Smooth muscle cell (in vitro differentiated cells): ENCODE data around the gene EXD3. TPM values are rescaled to one million over a fixed set of nuclear protein-coding genes. Genes with fewer than 3 reads are reported as not detected.

ENCODE experiments used
- DNase-seq: peaks from one replicate; lab custom pipeline; 2025; ENCODE audit not compliant: unreplicated experiment; lab: John Stamatoyannopoulos, UW
- H2AFZ ChIP-seq: fragments of 200-600 bp; sonication (generic); 2 replicates; pipeline ENCODE4 v1.6.0; 2016; ENCODE audit warnings: antibody characterized with exemption, low read depth, mild to moderate bottlenecking
- H3F3A ChIP-seq: fragments of 200-600 bp; sonication (generic); 2 replicates; pipeline ENCODE4 v1.6.0; 2017; ENCODE audit warnings: antibody characterized with exemption, low read depth
- H3K27ac ChIP-seq: fragments of 200-600 bp; sonication (generic); 2 replicates; pipeline ENCODE4 v1.5.1; 2016; ENCODE audit warnings: low read depth, mild to moderate bottlenecking
- H3K27me3 ChIP-seq: fragments of 200-600 bp; sonication (generic); 2 replicates; pipeline ENCODE4 v1.6.1; 2016; ENCODE audit warnings: low read depth, mild to moderate bottlenecking
- H3K36me3 ChIP-seq: fragments of 200-600 bp; sonication (generic); 2 replicates; pipeline ENCODE4 v1.5.1; 2016; ENCODE audit warnings: low read depth
- H3K4me1 ChIP-seq: fragments of 200-600 bp; sonication (generic); 2 replicates; pipeline ENCODE4 v1.5.1; 2016; ENCODE audit warnings: low read depth
- H3K4me2 ChIP-seq: fragments of 200-600 bp; sonication (generic); 2 replicates; pipeline ENCODE4 v1.6.0; 2016; ENCODE audit warnings: mild to moderate bottlenecking
- H3K4me3 ChIP-seq: fragments of 200-600 bp; sonication (generic); 2 replicates; pipeline ENCODE4 v1.5.1; 2016; ENCODE audit warnings: mild to moderate bottlenecking
- H3K79me2 ChIP-seq: fragments of 200-600 bp; sonication (generic); 2 replicates; pipeline ENCODE4 v1.6.0; 2016; ENCODE audit warnings: low read depth, mild to moderate bottlenecking
- H3K9ac ChIP-seq: fragments of 200-600 bp; sonication (generic); 2 replicates; pipeline ENCODE4 v1.6.0; 2016; ENCODE audit warnings: low read depth
- H3K9me3 ChIP-seq: fragments of 200-600 bp; sonication (generic); replicated peaks from 2 replicates; pipeline ENCODE4 v1.5.1; 2016; ENCODE audit warnings: low read depth
- H4K20me1 ChIP-seq: fragments of 200-600 bp; sonication (generic); 2 replicates; pipeline ENCODE4 v1.6.0; 2016; ENCODE audit warnings: low read depth
- CTCF ChIP-seq: fragments of 200-600 bp; sonication (generic); IDR thresholded peaks from 2 replicates; pipeline ENCODE4 v1.5.1; 2017; ENCODE audit warnings: borderline replicate concordance, mild to moderate bottlenecking, antibody characterized with exemption; ENCODE audit not compliant: insufficient read depth, poor library complexity, severe bottlenecking
- WGBS: methylation state at CpG from one replicate; pipeline ENCODE4 v1.1.7; 2016; ENCODE audit warnings: low lambda C conversion rate; 5-methylcytosine and 5-hydroxymethylcytosine counted together
- polyA plus RNA-seq: library from polyadenylated mRNA; unstranded; fragments of >200 nt; fragmentation: Nextera tagmentation; extraction: Ambion mirVana; gene quantifications from 2 replicates; pipeline ENCODE4 v1.2.1, GENCODE V29; 2016
- total RNA-seq: library from RNA; depleted of rRNA; stranded (reverse); fragments of >200 nt; gene quantifications from 2 replicates; pipeline ENCODE4 v1.2.3, GENCODE V29; 2014

EXD3 gene
- total and polyA plus RNA-seq, 2 experiments from 2014 or later: 3.1 to 15.7 TPM

- WGBS: 94% methylated on average over 20 of the region's 20 CpGs
- Histone ChIP-seq H3K79me2 (no peaks in the 10 kb centered on the region), H3K4me3 (no peak overlapping the region), H3K27me3 (no peaks in the 10 kb centered on the region), H3K4me1 (no peaks in the 10 kb centered on the region), H3K9me3 (no peaks in the 10 kb centered on the region), H3K4me2 (no peak overlapping the region), H3K27ac (no peak overlapping the region), H3K36me3 (no peaks in the 10 kb centered on the region), H4K20me1 (no peaks in the 10 kb centered on the region), H3F3A (no peaks in the 10 kb centered on the region), H3K9ac (no peak overlapping the region), H2AFZ (no peak overlapping the region)
- DNase-seq: no peak
- no peak for TF ChIP-seq CTCF
Observed at GRCh38 chr9:137432687-137433348, 9.9 kb upstream of the EXD3 start.

DNA sequence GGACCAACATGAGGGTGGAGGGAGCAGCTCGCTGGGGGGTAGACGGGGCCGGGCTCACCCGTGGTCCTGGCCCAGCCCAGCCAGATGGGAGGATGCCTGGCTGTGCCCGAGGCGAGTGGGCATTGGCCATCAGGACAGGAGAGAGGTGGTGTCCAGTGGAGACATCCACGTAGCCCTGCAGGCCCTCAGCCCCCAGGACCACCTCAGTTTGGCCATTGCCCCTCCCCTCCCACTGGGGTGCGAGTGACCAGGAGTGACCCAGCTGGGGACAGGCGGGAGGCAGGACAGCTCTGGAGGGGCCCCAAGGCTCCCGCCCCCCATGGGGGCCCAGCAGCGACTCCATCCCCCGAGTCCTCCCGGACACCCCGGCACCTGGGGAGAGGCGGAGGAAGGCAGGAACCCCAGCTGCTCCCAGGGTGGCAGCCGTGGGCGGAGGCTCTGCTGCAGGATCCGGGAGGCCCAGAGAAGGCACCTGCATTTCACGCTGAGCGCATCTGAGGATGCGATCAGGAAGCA, 8.5 kb upstream of the EXD3 start:
- no peaks in the 10 kb centered on the region for H3K36me3 ChIP-seq
- no peaks in the 10 kb centered on the region for H3K79me2 ChIP-seq
- WGBS: 83% methylated on average over 14 of the region's 21 CpGs
- H3K9ac ChIP-seq: no peak overlapping the region
- H3K27ac ChIP-seq: no peak overlapping the region
- no peak overlapping the region for H3K4me3 ChIP-seq
- H3K4me1 ChIP-seq: no peaks in the 10 kb centered on the region
- H3F3A ChIP-seq: no peaks in the 10 kb centered on the region
- no peak overlapping the region for H2AFZ ChIP-seq
- no peaks in the 10 kb centered on the region for H3K27me3 ChIP-seq
- H4K20me1 ChIP-seq: no peaks in the 10 kb centered on the region
- no peaks in the 10 kb centered on the region for H3K9me3 ChIP-seq
- H3K4me2 ChIP-seq: no peak overlapping the region
- TF ChIP-seq CTCF: no peak
- DNase-seq: no peak

GRCh38 chr9:137430723-137431415, 7.9 kb upstream of the EXD3 start:
- WGBS: 90% methylated on average over 25 of the region's 27 CpGs
- no peaks in the 10 kb centered on the region for H4K20me1 ChIP-seq
- no peak overlapping the region for H3K4me3 ChIP-seq
- no peak for TF ChIP-seq CTCF
- H2AFZ ChIP-seq: no peak overlapping the region
- H3K27me3 ChIP-seq: no peaks in the 10 kb centered on the region
- no peaks in the 10 kb centered on the region for H3K36me3 ChIP-seq
- no peaks in the 10 kb centered on the region for H3K9me3 ChIP-seq
- no peak for DNase-seq
- no peaks in the 10 kb centered on the region for H3K79me2 ChIP-seq
- no peak overlapping the region for H3K9ac ChIP-seq
- no peak overlapping the region for H3K4me2 ChIP-seq
- no peaks in the 10 kb centered on the region for H3F3A ChIP-seq
- no peaks in the 10 kb centered on the region for H3K4me1 ChIP-seq
- H3K27ac ChIP-seq: no peak overlapping the region
